PC-3 (cell line): ENCODE data around the gene SIPA1L3. TPM values are rescaled to one million over a fixed set of nuclear protein-coding genes. Genes with fewer than 3 reads are reported as not detected.

Experiments used
- ATAC-seq: fragments of 200-7000 bp; cut with Tn5 transposase; 2 replicates; pipeline ENCODE4 v1.9.1; 2020; ENCODE audit warnings: mild to moderate bottlenecking, moderate library complexity
- BruUV-seq: library from RNA; stranded (reverse); fragments of 400-500 nt; replicated peaks from 2 replicates; lab custom pipeline; 2021; lab: Mats Ljungman, UMichigan
- CTCF ChIA-PET: fragments of 300-600 bp; sonication (Branson Sonifier 250); formaldehyde crosslinking; loops from one replicate; lab custom pipeline; 2022; ENCODE audit warnings: antibody characterized with exemption; lab: Charles Lee
- POLR2A ChIA-PET: fragments of 300-600 bp; sonication (Branson Sonifier 250); formaldehyde crosslinking; loops from one replicate; lab custom pipeline; 2022; ENCODE audit warnings: antibody characterized with exemption; ENCODE audit not compliant: unreplicated experiment; lab: Charles Lee
- DNase-seq: peaks from one replicate; pipeline ENCODE4 v3.0.0-alpha.2; 2015
- H2AFZ ChIP-seq: fragments of 300-600 bp; sonication (generic); 2 replicates; pipeline ENCODE4 v1.6.0; 2016; ENCODE audit warnings: antibody characterized with exemption, low read length
- H3F3A ChIP-seq: fragments of 300-600 bp; sonication (generic); one replicate; pipeline ENCODE4 v1.6.0; 2017; ENCODE audit warnings: antibody characterized with exemption, low read length, control low read depth, mild to moderate bottlenecking; ENCODE audit not compliant: unreplicated experiment
- H3K27ac ChIP-seq: fragments of 300-600 bp; sonication (generic); 2 replicates; pipeline ENCODE4 v1.5.1; 2016; ENCODE audit warnings: mild to moderate bottlenecking, low read length
- H3K27me3 ChIP-seq: fragments of 300-600 bp; sonication (generic); 2 replicates; pipeline ENCODE4 v1.6.1; 2016; ENCODE audit warnings: low read length, mixed read lengths
- H3K36me3 ChIP-seq: fragments of 300-600 bp; sonication (generic); 2 replicates; pipeline ENCODE4 v1.6.1; 2016; ENCODE audit warnings: low read depth, mixed run types, low read length, mixed read lengths
- H3K4me1 ChIP-seq: fragments of 300-600 bp; sonication (generic); 2 replicates; pipeline ENCODE4 v1.5.1; 2016; ENCODE audit warnings: low read length; ENCODE audit not compliant: insufficient read depth
- H3K4me2 ChIP-seq: fragments of 300-600 bp; sonication (generic); 2 replicates; pipeline ENCODE4 v1.6.0; 2016; ENCODE audit warnings: low read length
- H3K4me3 ChIP-seq: fragments of 300-600 bp; sonication (generic); 2 replicates; pipeline ENCODE4 v1.5.1; 2016; ENCODE audit warnings: mild to moderate bottlenecking, low read length, mixed read lengths
- H3K79me2 ChIP-seq: fragments of 300-600 bp; sonication (generic); 2 replicates; pipeline ENCODE4 v1.6.1; 2017; ENCODE audit warnings: low read length, mixed read lengths
- H3K9ac ChIP-seq: fragments of 300-600 bp; sonication (generic); 2 replicates; pipeline ENCODE4 v1.6.0; 2016; ENCODE audit warnings: mild to moderate bottlenecking, low read length
- H3K9me2 ChIP-seq: fragments of 300-600 bp; sonication (generic); replicated peaks from 2 replicates; pipeline ENCODE4 v1.6.1; 2016; ENCODE audit warnings: mixed run types, low read length, mixed read lengths
- H3K9me3 ChIP-seq: fragments of 300-600 bp; sonication (generic); 2 replicates; pipeline ENCODE4 v1.6.1; 2016; ENCODE audit warnings: low read length, mixed read lengths
- H4K20me1 ChIP-seq: fragments of 300-600 bp; sonication (generic); 2 replicates; pipeline ENCODE4 v1.6.1; 2016; ENCODE audit warnings: low read length, mixed read lengths
- CTCF ChIP-seq: fragments of 300-600 bp; sonication (generic); conservative IDR thresholded peaks from 2 replicates; pipeline ENCODE4 v1.5.1; 2017; ENCODE audit warnings: antibody characterized with exemption, low read depth, mild to moderate bottlenecking, low read length
- EZH2 ChIP-seq: fragments of 300-600 bp; sonication (generic); IDR thresholded peaks from one replicate; pipeline ENCODE4 v1.6.1; 2017; ENCODE audit warnings: antibody characterized with exemption, mild to moderate bottlenecking, low read length; ENCODE audit not compliant: unreplicated experiment
- EZH2phosphoT487 ChIP-seq: fragments of 300-600 bp; sonication (generic); IDR thresholded peaks from 2 replicates; pipeline ENCODE4 v1.6.1; 2018; ENCODE audit warnings: mild to moderate bottlenecking, antibody characterized with exemption, low read length, borderline replicate concordance
- intact Hi-C: fragments of 100-400 bp; cut with micrococcal nuclease; formaldehyde crosslinking; loops from 2 replicates; pipeline ENCODE4 v1.9.0; 2023
- total RNA-seq: library from RNA; depleted of rRNA; stranded (reverse); fragments of >200 nt; gene quantifications from 2 replicates; pipeline ENCODE4 v1.2.3, GENCODE V29; 2014

SIPA1L3 gene
- total RNA-seq, 1 experiment from 2014 or later, result 38.7 TPM

GRCh38 chr19:37925212-37925611 is 18.2 kb downstream of the SIPA1L3 start:
- ChIA-PET POLR2A (no interaction called here), CTCF (no interaction called here)
- ATAC-seq (no peak), DNase-seq (no peak)
- intact Hi-C loops, result no loop called here
- Histone ChIP-seq H2AFZ (no peak overlapping the region), H3K79me2 (peaks cover 74% of the 10 kb centered on the region), H4K20me1 (no peaks in the 10 kb centered on the region), H3K9ac (no peak overlapping the region), H3K36me3 (no peaks in the 10 kb centered on the region; the same call in 1 of the 2 replicates), H3K27me3 (no peaks in the 10 kb centered on the region), H3F3A (no peaks in the 10 kb centered on the region), H3K9me2 (no peaks in the 10 kb centered on the region), H3K27ac (no peak overlapping the region), H3K4me2 (no peak overlapping the region), H3K9me3 (no peaks in the 10 kb centered on the region), H3K4me3 (no peak overlapping the region), H3K4me1 (no peaks in the 10 kb centered on the region)
- TF ChIP-seq EZH2phosphoT487 (no peak), CTCF (no peak), EZH2 (no peak)
- no TSS peak for BruUV-seq

GRCh38 chr19:37926255-37926654 is 19.2 kb downstream of the SIPA1L3 start:
- H3K79me2 ChIP-seq, result peaks cover 74% of the 10 kb centered on the region
- CTCF ChIA-PET, result no interaction called here

More at GRCh38 chr19:37926255-37926654, 19.2 kb downstream of the SIPA1L3 start:
- Histone ChIP-seq H4K20me1 (no peaks in the 10 kb centered on the region), H2AFZ (no peak overlapping the region), H3K4me3 (no peak overlapping the region), H3K9me3 (no peaks in the 10 kb centered on the region), H3K36me3 (peaks cover 3% of the 10 kb centered on the region), H3K27me3 (no peaks in the 10 kb centered on the region), H3K4me2 (no peak overlapping the region), H3F3A (no peaks in the 10 kb centered on the region), H3K9me2 (no peaks in the 10 kb centered on the region), H3K9ac (no peak overlapping the region), H3K27ac (no peak overlapping the region), H3K4me1 (peaks cover 5% of the 10 kb centered on the region)
- TF ChIP-seq EZH2phosphoT487 (no peak), EZH2 (no peak), CTCF (no peak)
- POLR2A ChIA-PET, result interaction anchor here (0.6 kb wide), 1 partner anchor 8 kb away, joined by 4 read pairs; no protein-coding TSS in a partner anchor
- intact Hi-C loops, result no loop called here
- DNase-seq (no peak), ATAC-seq (no peak)
- no TSS peak for BruUV-seq
